A549 (cell line): ENCODE data around the gene MAPK9. TPM values are rescaled to one million over a fixed set of nuclear protein-coding genes. Genes with fewer than 3 reads are reported as not detected.

Experiments used
- ATAC-seq, 2 experiments: fragments of 200-7000 bp in 1 of 2; fragments of >200 bp in 1 of 2; cut with Nextera tagmentation in 1 of 2; cut with Tn5 transposase in 1 of 2; 3 replicates each; pipeline versions ENCODE4 v1.8.0 to v1.9.1; 2018 to 2020; ENCODE audit warnings: mild to moderate bottlenecking in 1 of 2, moderate library complexity in 1 of 2
- CTCF ChIA-PET: fragments of 300-600 bp; sonication (Branson Sonifier 250); formaldehyde crosslinking; extraction: SDS; loops from one replicate; lab custom pipeline; 2021; ENCODE audit warnings: antibody characterized with exemption, inconsistent platforms; lab: Yijun Ruan, JAX
- POLR2A ChIA-PET: fragments of 350-600 bp; formaldehyde crosslinking; extraction: SDS; loops from one replicate; lab custom pipeline; 2021; ENCODE audit warnings: antibody characterized with exemption, inconsistent platforms; lab: Yijun Ruan, JAX
- DNase-seq, 2 experiments: peaks; one replicate each; pipeline versions ENCODE4 v3.0.0 to v3.0.0-alpha.2; 2011 to 2016; ENCODE audit warnings: low read depth in 1 of 2, low spot score in 1 of 2
- FAIRE-seq: peaks from 2 replicates; lab custom pipeline; 2011; peaks lifted over from hg19 to GRCh38; lab: Jason Lieb, UNC
- H3K27ac ChIP-seq, 2 experiments: fragments of >200 bp; sonication (Bioruptor Twin); formaldehyde crosslinking; 3 replicates each; pipeline ENCODE4 v1.5.1; 2016 to 2017
- H3K4me1 ChIP-seq: fragments of >200 bp; sonication (Bioruptor Twin); formaldehyde crosslinking; 3 replicates; pipeline ENCODE4 v1.6.1; 2016
- H3K4me2 ChIP-seq: fragments of >200 bp; sonication (Bioruptor Twin); formaldehyde crosslinking; 3 replicates; pipeline ENCODE4 v1.6.1; 2016
- H3K4me3 ChIP-seq: fragments of >200 bp; sonication (Bioruptor Twin); formaldehyde crosslinking; 3 replicates; pipeline ENCODE4 v1.5.1; 2016
- H3K9me3 ChIP-seq: fragments of >200 bp; sonication (Bioruptor Twin); formaldehyde crosslinking; 3 replicates; pipeline ENCODE4 v1.6.1; 2016
- CHD4 ChIP-seq: fragments of 200-600 bp; sonication (generic); IDR thresholded peaks from 2 replicates; pipeline ENCODE4 v1.6.1; 2016; ENCODE audit warnings: antibody characterized with exemption, mild to moderate bottlenecking, borderline replicate concordance
- EHF ChIP-seq: fragments of 250-450 bp; sonication (Bioruptor Pico); IDR thresholded peaks from 2 replicates; pipeline ENCODE4 v1.5.0; 2020; ENCODE audit warnings: mild to moderate bottlenecking
- ESRRA ChIP-seq: fragments of 150-350 bp; IDR thresholded peaks from 2 replicates; pipeline ENCODE4 v1.6.1; 2014; ENCODE audit warnings: mild to moderate bottlenecking, low read length, borderline replicate concordance
- FOSB ChIP-seq: fragments of 250-450 bp; sonication (Bioruptor Pico); IDR thresholded peaks from 2 replicates; pipeline ENCODE4 v1.5.0; 2020; ENCODE audit warnings: mild to moderate bottlenecking, moderate library complexity
- FOSL2 ChIP-seq, 2 experiments: fragments of 450-650 bp in 1 of 2; fragments of >200 bp in 1 of 2; sonication (Bioruptor Twin) in 1 of 2; formaldehyde crosslinking; IDR thresholded peaks; 2 replicates each; pipeline versions ENCODE4 v1.5.0 to v1.6.1; 2016 to 2020; ENCODE audit warnings: mild to moderate bottlenecking in 1 of 2, moderate library complexity in 1 of 2
- HDAC2 ChIP-seq: fragments of 200-600 bp; sonication (generic); IDR thresholded peaks from 2 replicates; pipeline ENCODE4 v1.6.1; 2016
- HOXB13 ChIP-seq: fragments of 250-450 bp; sonication (Bioruptor Pico); IDR thresholded peaks from 2 replicates; pipeline ENCODE4 v1.5.0; 2020; ENCODE audit warnings: low read depth, mild to moderate bottlenecking, moderate library complexity
- JUNB ChIP-seq: fragments of >200 bp; sonication (Bioruptor Twin); formaldehyde crosslinking; IDR thresholded peaks from 2 replicates; pipeline ENCODE4 v1.6.1; 2016
- MAFK ChIP-seq: fragments of 450-650 bp; IDR thresholded peaks from 2 replicates; pipeline ENCODE4 v1.6.1; 2014; ENCODE audit not compliant: partially characterized antibody
- MYC ChIP-seq: IDR thresholded peaks from 2 replicates; pipeline ENCODE4 v1.6.1; 2012; ENCODE audit warnings: mild to moderate bottlenecking, inconsistent platforms, low read length, improper control_type of control experiment, borderline replicate concordance
- RARB ChIP-seq: fragments of 250-450 bp; sonication (Bioruptor Pico); IDR thresholded peaks from 2 replicates; pipeline ENCODE4 v1.8.0; 2021; ENCODE audit warnings: mild to moderate bottlenecking, moderate library complexity
- RNF2 ChIP-seq: fragments of 200-600 bp; sonication (generic); IDR thresholded peaks from 2 replicates; pipeline ENCODE4 v1.6.1; 2016; ENCODE audit warnings: low read depth, mild to moderate bottlenecking, antibody characterized with exemption, moderate library complexity, borderline replicate concordance
- TFCP2L1 ChIP-seq: fragments of 250-450 bp; sonication (Bioruptor Pico); IDR thresholded peaks from 2 replicates; pipeline ENCODE4 v1.5.0; 2021; ENCODE audit warnings: mild to moderate bottlenecking
- ZSCAN20 ChIP-seq: fragments of 250-450 bp; sonication (Bioruptor Pico); IDR thresholded peaks from 2 replicates; pipeline ENCODE4 v1.8.0; 2022; ENCODE audit warnings: mild to moderate bottlenecking, moderate library complexity
- WGBS: methylation state at CpG from one replicate; pipeline ENCODE4 v1.1.6; 2017; ENCODE audit errors: missing lambda C conversion rate; 5-methylcytosine and 5-hydroxymethylcytosine counted together
- polyA plus RNA-seq, 4 experiments: library from polyadenylated mRNA; depleted of rRNA in 3 of 4; stranded (reverse); fragments of >200 nt; fragmentation: RNase III in 1 of 4; extraction: RNeasy Plus Mini Kit Qiagen cat#74134 plus additional on column Dnase treatment in 1 of 4; gene quantifications; 2 replicates in 3 of 4; 3 replicates in 1 of 4; pipeline ENCODE4 v1.2.3, GENCODE V29; 2011 to 2017
- TF ChIP-seq, protein P1 (sequence below): fragments of 450-650 bp; IDR thresholded peaks from 2 replicates; pipeline ENCODE4 v1.6.1; 2014; ENCODE audit warnings: antibody characterized with exemption

The MAPK9 gene
- polyA plus RNA-seq, 2 of the 4 experiments (the other 2 are of a cell fraction): 36.6 to 66.9 TPM

DNA sequence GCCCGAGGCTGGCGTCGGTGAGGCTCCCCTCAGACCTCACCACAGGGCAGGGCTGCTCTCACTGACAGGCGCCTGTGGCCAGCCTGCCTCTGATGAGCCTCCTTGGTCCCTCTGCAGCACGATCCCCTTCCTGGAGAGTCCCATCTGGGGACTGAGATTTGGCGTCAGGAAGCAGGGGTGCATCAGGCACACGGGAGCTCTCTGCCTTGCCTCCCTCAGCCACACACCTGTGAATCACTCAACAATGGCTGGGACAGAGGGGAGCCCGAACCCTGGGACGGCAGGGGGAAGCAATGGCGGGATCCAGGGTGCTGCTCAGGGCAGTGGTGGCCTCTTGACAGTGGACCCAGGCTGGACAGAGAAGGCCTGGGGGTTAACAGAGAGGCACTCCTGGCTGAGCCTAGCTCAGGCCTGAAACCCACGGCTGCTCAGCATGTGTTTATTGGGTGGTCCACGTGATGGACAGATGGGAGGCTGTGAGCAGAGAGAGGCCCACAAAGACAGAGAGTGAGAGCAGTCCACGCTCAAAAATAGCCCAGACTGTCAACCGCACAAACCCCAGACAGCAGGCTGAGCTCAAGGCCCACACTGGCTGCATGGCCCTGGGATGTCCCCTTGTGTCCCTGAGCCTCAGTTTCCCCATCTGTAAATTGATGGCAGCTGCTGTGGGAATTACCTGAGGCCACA is 94.7 kb downstream of the MAPK9 start (continued):
- TF ChIP-seq HOXB13 (CRISPR knock-in tag): no peak
- no peak for TF ChIP-seq ESRRA
- TF ChIP-seq JUNB: no peak
- TF ChIP-seq TFCP2L1 (CRISPR knock-in tag): no peak

DNA sequence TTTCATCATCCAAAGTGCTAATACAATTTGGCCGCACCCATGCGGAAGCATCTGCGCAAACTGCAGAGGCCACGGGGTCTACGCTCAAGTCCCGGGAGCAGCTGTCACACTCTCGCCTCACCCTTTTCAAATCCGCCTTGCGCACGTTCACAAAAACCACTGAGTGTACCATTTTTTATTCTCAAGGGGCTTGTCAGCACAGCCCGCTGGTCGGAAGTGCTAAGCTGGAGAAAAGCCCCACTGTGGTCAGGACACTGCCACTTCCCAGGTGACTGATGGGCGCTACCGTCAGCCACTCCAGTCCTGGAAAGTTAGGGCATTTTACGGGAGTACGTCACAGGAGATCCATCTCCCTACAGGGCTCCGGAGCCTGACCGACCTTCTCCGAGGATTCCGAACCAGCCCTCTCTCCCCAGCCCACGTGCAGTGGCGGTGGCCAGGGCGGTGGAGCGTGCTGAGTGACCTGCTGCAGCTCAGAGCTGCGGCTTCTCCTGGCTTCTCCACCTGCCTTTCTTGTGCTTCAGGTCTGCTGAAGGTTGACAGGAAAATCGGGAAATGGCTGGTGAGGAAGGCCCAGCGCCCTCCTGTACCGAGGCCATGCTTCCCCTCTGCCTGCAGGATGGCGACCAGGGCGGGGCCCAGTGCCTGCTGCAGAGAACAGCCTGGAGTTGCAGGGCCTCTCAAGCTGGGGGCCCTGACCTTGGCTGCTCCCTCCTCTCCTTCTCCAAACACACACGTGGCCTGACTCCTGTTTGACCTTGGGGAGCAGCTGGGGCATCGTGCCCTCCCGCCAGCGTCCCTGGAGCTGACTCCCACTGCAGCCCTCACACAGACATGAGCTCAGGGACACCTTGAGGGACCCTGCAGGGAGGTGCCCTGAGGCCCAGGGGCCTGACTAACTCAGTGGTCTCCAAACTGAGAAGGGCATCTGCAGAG is 97.2 kb downstream of the MAPK9 start:
- 80% methylated on average over 28 of the region's 34 CpGs for WGBS
- Histone ChIP-seq H3K4me3 (no peak overlapping the region), H3K4me2 (no peak overlapping the region), H3K4me1 (no peaks in the 10 kb centered on the region), H3K27ac (no peak overlapping the region), H3K9me3 (no peaks in the 10 kb centered on the region)
- ChIA-PET POLR2A (no interaction called here), CTCF (interaction anchor here (0.9 kb wide), 1 partner anchor 15 kb away, joined by 3 read pairs; the partner anchor contains the start of gene RASGEF1C)
- FAIRE-seq (no peak), ATAC-seq (no peak; a peak in 1 of 6 replicates), DNase-seq (no peak)
- TF ChIP-seq FOSL2 (IDR thresholded peaks at IDR 0.05) (no peak), FOSL2 (CRISPR knock-in tag; IDR thresholded peaks at IDR 0.05) (no peak), CHD4 (no peak), RARB (CRISPR knock-in tag) (no peak)

DNA sequence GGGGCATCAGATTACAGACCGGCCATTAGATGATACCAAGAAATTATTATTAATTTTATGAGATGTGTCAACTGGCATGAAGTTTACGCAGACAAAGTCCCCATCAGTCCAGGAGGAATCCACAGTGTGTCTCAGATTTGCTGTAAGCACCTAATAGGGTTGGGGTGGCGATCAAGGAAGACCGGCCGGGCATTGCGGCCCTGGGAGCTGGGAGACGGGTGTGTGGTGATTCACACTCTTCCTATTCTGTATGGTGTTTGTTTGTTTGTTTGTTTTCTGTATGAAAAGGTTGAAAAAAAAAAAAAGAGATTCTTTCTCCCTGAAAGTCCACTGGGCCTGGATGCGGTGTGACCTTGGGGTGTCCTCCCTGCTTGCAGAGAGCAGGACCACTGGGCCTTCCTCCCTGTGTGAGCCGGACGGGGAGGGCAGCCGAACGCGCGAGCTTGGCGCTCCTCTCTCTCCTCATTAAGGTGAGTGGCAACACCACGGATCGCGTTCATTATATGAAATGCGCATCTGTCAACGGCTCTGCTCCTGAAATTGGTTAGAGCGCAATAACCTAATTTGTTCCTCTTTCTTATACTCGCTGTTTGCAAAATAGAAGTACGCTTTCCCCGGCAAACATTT is 98.0 kb downstream of the MAPK9 start:
- Histone ChIP-seq H3K4me1 (no peaks in the 10 kb centered on the region), H3K9me3 (no peaks in the 10 kb centered on the region), H3K4me2 (no peak overlapping the region), H3K27ac (no peak overlapping the region), H3K4me3 (no peak overlapping the region)
- no peak for TF ChIP-seq ZSCAN20 (CRISPR knock-in tag)
- no peak for TF ChIP-seq MYC
- TF ChIP-seq HDAC2: no peak
- TF ChIP-seq MAFK: no peak
- no peak for TF ChIP-seq FOSB (CRISPR knock-in tag)
- TF ChIP-seq, protein P1, sequence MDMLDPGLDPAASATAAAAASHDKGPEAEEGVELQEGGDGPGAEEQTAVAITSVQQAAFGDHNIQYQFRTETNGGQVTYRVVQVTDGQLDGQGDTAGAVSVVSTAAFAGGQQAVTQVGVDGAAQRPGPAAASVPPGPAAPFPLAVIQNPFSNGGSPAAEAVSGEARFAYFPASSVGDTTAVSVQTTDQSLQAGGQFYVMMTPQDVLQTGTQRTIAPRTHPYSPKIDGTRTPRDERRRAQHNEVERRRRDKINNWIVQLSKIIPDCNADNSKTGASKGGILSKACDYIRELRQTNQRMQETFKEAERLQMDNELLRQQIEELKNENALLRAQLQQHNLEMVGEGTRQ: no peak
- TF ChIP-seq EHF (CRISPR knock-in tag): no peak
- FAIRE-seq (no peak), DNase-seq (no peak), ATAC-seq (no peak)
- ChIA-PET CTCF (no interaction called here), POLR2A (no interaction called here)
- 90% methylated on average over 24 of the region's 24 CpGs for whole genome bisulfite sequencing

DNA sequence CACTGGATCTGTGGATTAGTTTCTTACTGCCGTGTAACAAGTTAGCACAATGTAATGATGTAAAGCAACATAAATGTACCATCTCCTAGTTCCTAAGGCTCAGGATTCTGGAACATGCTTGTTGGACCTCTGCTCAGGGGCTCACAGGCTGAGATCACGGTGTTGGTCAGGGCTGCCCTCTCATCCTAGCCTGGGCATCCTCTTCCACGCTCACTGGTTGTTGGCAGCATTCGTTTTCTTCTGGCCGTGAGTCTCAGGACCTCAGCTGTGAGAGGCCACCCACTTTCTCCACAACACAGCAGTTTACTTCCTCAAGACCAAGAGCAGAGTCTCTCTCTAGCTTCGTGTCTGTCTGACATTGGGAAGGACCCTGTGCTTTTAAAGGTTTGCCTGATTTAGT is 100.2 kb downstream of the MAPK9 start:
- no peak overlapping the region for H3K4me3 ChIP-seq
- ATAC-seq (no peak), FAIRE-seq (no peak), DNase-seq (no peak)
- TF ChIP-seq TFCP2L1 (CRISPR knock-in tag): no peak
- no peak for TF ChIP-seq RNF2
- WGBS: 50% methylated on average over 6 of the region's 6 CpGs
- no peak overlapping the region for H3K4me2 ChIP-seq
- POLR2A ChIA-PET: no interaction called here
- H3K27ac ChIP-seq: no peak overlapping the region
- CTCF ChIA-PET: interaction anchor here (0.9 to 1.8 kb wide), 3 partner anchors 9 to 18 kb away, joined by 3 to 11 read pairs (median 4); partner anchors contain the start of gene RASGEF1C
- peaks cover 11% of the 10 kb centered on the region; the same call in 2 of the 3 replicates for H3K9me3 ChIP-seq
- H3K4me1 ChIP-seq: no peaks in the 10 kb centered on the region
